ENCODE measurements around the gene FSTL3.
"Not testable (repeated sequence)": the region's sequence is repeated elsewhere in the genome, so short reads cannot be mapped to it uniquely, and the experiment has no call there.

The FSTL3 gene

DNA sequence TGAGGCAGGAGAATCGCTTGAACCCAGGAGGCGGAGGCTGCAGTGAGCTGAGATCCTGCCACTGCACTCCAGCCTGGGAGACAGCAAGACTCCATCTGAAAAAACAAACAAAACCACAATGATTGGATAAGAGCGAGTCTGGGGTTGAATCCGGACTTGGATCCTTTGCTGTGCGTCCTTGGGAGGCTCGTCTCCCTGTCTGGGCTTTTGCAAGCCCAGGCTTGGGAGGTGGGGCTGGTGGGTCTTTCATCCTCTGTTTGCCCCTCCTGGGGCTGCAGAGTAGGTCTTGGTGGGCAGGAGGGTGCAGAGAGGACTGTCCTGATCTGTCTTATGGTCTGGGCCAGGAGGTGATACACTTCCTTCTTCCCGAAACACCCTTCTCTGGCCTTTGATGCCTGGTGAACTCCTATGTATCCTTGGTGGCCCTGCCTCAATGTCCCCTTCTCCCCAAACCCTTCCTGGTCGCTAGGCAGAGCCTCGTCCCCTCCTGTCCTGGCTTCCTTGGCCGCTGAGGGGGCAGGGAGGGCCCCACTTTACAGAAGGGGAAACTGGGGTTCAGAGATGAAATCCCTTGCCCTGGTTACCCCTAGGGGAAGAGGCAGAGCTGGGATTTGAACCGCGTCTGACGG is 49.4 kb downstream of the FSTL3 start:
- Histone ChIP-seq H3K4me1 (ENCODE audit: control insufficient read depth, insufficient read depth, low read length) (no peaks in the 10 kb centered on the region), H3K9ac (ENCODE audit: low read length) (no peak overlapping the region), H3K27me3 (replicated peaks; ENCODE audit: control insufficient read depth, insufficient read depth, low read length) (no peaks in the 10 kb centered on the region), H3K4me3 (ENCODE audit: low read length) (no peak overlapping the region), H3K9me3 (ENCODE audit: control insufficient read depth, low read length) (no peaks in the 10 kb centered on the region), H3K36me3 (ENCODE audit: control insufficient read depth, insufficient read depth, low read length, severe bottlenecking) (peaks cover 12% of the 10 kb centered on the region)
- DNase-seq (ENCODE audit: low read depth), result no peak

DNA sequence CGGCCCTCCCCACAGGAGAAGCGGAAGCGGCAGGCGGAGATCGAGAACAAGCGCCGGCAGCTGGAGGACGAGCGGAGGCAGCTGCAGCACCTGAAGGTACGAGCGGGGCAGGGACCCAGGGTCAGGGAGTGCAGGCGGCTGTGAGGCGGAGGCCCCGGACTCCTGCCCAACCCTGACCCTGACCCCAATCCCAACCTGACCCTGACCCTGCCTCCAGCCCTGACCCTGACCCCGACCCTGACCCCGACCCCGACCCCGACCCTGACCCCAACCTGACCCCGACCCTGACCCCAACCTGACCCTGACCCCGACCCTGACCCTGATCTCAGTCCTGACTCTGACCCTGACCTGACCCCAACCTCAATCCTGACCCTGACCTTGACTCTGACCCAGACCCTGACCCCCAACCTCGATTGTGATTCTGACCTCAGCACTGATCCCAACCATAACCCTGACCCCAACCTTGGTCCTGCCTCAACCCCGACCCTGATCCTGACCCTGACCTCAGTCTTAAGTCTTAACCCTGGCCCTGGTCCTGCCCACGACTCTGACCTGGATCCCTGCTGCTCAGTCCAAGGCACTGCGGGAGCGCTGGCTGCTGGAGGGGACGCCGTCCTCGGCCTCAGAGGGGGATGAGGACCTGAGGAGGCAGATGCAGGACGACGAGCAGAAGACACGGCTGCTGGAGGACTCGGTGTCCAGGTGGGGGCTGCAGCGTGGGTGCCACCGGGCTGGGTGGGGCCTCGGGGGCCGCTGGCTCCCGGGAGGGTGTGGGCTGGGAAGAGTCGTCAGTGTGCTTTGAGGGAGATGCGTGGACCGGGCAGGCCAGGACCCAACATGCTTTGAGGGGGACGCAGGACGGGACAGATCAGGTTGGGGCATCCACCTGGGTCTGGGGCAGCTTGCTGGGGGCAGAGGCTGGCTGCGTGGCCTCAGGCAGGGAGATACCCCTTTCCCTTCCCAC is 51.1 kb downstream of the FSTL3 start:
- DNase-seq (ENCODE audit: low read depth), result no peak
- Histone ChIP-seq H3K4me3 (ENCODE audit: low read length) (no peak overlapping the region), H3K9me3 (ENCODE audit: control insufficient read depth, low read length) (no peaks in the 10 kb centered on the region), H3K4me1 (ENCODE audit: control insufficient read depth, insufficient read depth, low read length) (no peaks in the 10 kb centered on the region), H3K36me3 (ENCODE audit: control insufficient read depth, insufficient read depth, low read length, severe bottlenecking) (peaks cover 26% of the 10 kb centered on the region), H3K27me3 (replicated peaks; ENCODE audit: control insufficient read depth, insufficient read depth, low read length) (no peaks in the 10 kb centered on the region), H3K9ac (ENCODE audit: low read length) (no peak overlapping the region)

DNA sequence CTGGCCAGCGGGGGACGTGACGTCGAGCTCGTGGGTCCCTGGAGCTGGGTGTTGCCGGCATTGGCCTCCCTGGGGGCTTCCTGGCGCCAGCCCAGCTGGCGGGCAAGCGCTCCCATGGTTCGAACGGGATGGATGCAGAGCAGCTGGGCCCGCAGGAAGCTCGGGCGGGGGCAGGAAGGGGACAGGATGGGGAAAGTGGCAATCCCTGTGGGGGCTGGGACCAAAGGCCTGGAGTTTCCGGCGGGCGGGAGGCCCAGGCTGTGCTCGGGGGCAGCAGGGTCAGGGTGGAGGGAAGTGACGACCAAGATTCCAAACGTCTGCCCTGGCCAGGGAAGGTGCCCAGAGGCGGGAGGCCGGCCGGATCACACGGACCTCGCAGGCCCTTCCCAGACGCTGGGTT is 51.8 kb downstream of the FSTL3 start:
- no peaks in the 10 kb centered on the region for H3K9me3 ChIP-seq (ENCODE audit: control insufficient read depth, low read length)
- no peaks in the 10 kb centered on the region for H3K4me1 ChIP-seq (ENCODE audit: control insufficient read depth, insufficient read depth, low read length)
- H3K36me3 ChIP-seq (ENCODE audit: control insufficient read depth, insufficient read depth, low read length, severe bottlenecking), result peaks cover 31% of the 10 kb centered on the region
- H3K9ac ChIP-seq (ENCODE audit: low read length), result no peak overlapping the region
- H3K4me3 ChIP-seq (ENCODE audit: low read length), result no peak overlapping the region
- no peaks in the 10 kb centered on the region for H3K27me3 ChIP-seq (replicated peaks; ENCODE audit: control insufficient read depth, insufficient read depth, low read length)
- DNase-seq (ENCODE audit: low read depth), result no peak

DNA sequence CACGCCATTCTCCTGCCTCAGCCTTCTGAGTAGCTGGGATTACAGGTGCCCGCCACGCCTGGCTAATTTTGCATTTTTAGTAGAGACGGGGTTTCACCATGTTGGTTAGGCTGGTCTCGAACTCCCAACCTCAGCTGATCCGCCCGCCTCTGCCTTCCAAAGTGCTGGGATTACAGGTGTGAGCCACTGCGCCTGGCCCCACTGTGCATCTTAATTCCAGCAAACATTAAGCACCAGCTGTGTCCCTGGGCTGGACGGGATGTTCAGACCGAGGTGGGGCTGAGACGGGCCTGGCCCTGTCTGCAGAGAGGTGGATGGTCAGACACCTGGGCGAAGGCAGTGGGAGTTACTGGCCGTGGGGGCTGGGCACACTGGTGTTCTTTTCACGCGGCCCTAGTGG is 53.4 kb downstream of the FSTL3 start:
- H3K9me3 ChIP-seq (ENCODE audit: control insufficient read depth, low read length); H3K27me3 ChIP-seq (replicated peaks; ENCODE audit: control insufficient read depth, insufficient read depth, low read length); DNase-seq (ENCODE audit: low read depth); H3K9ac ChIP-seq (ENCODE audit: low read length); H3K4me3 ChIP-seq (ENCODE audit: low read length); H3K4me1 ChIP-seq (ENCODE audit: control insufficient read depth, insufficient read depth, low read length): not testable (repeated sequence)
- H3K36me3 ChIP-seq (ENCODE audit: control insufficient read depth, insufficient read depth, low read length, severe bottlenecking), result peaks cover 34% of the 10 kb centered on the region

DNA sequence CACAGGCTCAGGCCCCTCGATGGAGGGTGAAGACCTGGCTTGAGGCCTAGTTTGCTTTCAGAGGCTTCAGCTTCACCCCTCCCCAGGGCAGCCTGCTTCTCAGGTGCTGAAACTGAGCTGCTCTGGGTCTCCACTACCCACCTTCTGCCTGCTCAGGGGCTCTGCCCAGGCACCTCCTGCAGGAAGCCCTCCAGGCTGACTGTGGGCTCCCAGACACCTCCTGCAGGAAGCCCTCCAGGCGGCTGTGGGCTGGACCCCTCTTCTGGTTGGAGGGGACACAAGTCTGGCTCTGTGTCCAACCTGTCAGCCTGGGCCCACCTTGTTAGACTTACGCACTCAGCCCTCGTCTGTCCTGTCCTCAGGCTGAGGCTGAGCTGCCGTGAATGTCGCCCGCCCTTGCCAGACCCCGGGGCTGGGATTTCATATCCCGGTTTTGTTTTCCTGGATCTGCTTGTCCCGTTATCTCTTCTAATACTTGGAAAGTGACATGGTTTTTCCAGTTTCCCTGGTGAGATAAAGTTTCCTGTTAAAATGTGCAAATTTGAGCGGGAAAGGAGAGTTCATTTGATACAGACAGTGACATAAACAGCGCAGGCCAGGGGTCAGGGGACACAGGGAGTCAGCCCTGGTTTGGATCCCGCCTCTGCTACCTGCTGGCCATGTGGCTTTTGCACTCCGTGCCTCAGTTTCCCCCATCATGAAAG is 53.9 kb downstream of the FSTL3 start:
- H3K36me3 ChIP-seq (ENCODE audit: control insufficient read depth, insufficient read depth, low read length, severe bottlenecking), result peaks cover 34% of the 10 kb centered on the region
- no peak overlapping the region for H3K4me3 ChIP-seq (ENCODE audit: low read length)
- no peak overlapping the region for H3K9ac ChIP-seq (ENCODE audit: low read length)
- no peaks in the 10 kb centered on the region for H3K9me3 ChIP-seq (ENCODE audit: control insufficient read depth, low read length)
- DNase-seq (ENCODE audit: low read depth), result no peak
- no peaks in the 10 kb centered on the region for H3K4me1 ChIP-seq (ENCODE audit: control insufficient read depth, insufficient read depth, low read length)
- no peaks in the 10 kb centered on the region for H3K27me3 ChIP-seq (replicated peaks; ENCODE audit: control insufficient read depth, insufficient read depth, low read length)

DNA sequence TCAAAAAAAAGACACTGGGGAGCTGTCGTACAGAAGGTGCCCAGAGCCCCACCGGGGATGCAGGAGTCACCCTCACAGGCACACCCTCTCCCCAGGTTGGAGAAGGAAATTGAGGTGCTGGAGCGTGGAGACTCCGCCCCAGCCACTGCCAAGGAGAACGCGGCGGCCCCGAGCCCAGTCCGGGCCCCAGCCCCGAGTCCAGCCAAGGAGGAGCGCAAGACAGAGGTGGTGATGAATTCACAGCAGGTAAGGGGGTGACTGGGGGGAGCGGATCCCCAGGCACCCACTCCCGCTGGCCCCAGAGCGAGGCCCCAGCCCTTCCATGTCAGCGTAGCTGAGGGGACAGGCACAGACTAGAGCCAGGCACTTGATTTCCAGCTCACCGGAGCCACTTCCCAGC is 54.8 kb downstream of the FSTL3 start:
- Histone ChIP-seq H3K27me3 (replicated peaks; ENCODE audit: control insufficient read depth, insufficient read depth, low read length) (no peaks in the 10 kb centered on the region), H3K9ac (ENCODE audit: low read length) (no peak overlapping the region), H3K4me3 (ENCODE audit: low read length) (no peak overlapping the region), H3K36me3 (ENCODE audit: control insufficient read depth, insufficient read depth, low read length, severe bottlenecking) (peaks cover 34% of the 10 kb centered on the region), H3K4me1 (ENCODE audit: control insufficient read depth, insufficient read depth, low read length) (no peaks in the 10 kb centered on the region), H3K9me3 (ENCODE audit: control insufficient read depth, low read length) (no peaks in the 10 kb centered on the region)
- DNase-seq (ENCODE audit: low read depth), result no peak

DNA sequence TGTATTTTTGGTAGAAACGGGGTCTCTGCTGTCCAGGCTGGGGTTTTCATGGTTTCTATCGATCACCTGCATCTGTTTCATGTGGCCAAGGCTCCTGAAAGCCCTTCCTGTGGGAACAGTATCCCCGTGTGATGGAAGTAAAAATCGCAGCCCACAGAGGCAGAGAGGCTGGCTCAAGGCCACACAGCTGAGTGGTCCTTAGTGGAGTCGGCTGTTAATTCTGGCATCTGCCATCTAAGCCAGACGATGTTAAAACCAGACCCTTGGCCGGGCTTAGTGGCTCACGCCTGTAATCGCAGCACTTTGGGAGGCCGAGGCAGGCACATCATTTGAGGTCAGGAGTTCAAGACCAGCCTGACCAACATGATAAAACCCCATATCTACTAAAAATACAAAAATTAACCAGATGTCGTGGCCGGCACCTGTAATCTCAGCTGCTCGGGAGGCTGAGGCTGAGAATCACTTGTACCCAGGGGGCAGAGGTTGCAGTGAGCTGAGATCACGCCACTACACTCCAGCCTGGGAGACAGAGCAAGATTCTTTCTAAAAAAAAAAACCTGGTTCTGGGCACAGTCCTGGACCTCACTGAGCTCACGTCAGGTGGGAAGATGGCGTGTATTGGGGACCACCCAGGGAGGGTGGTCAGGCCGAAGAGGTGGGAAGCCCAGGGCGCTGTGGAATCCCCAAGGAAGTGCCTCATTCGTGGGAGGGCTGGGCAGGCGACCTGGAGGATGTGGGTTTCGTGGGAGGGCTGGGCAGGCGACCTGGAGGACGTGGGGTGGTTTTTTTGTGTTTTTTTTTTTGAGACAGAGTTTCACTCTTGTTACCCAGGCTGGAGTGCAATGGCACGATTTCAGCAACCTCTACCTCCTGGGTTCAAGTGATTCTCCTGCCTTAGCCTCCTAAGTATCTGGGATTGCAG is 56.2 kb downstream of the FSTL3 start:
- no peaks in the 10 kb centered on the region for H3K9me3 ChIP-seq (ENCODE audit: control insufficient read depth, low read length)
- DNase-seq (ENCODE audit: low read depth), result no peak
- H3K27me3 ChIP-seq (replicated peaks; ENCODE audit: control insufficient read depth, insufficient read depth, low read length), result no peaks in the 10 kb centered on the region
- H3K9ac ChIP-seq (ENCODE audit: low read length), result no peak overlapping the region
- H3K36me3 ChIP-seq (ENCODE audit: control insufficient read depth, insufficient read depth, low read length, severe bottlenecking), result peaks cover 38% of the 10 kb centered on the region
- H3K4me1 ChIP-seq (ENCODE audit: control insufficient read depth, insufficient read depth, low read length), result no peaks in the 10 kb centered on the region
- H3K4me3 ChIP-seq (ENCODE audit: low read length), result no peak overlapping the region

Data from adipocyte (in vitro differentiated cells).